Lower lobe of right lung (tissue), 2 donors: ENCODE data around the gene LTBP4. TPM values are rescaled to one million over a fixed set of nuclear protein-coding genes. Genes with fewer than 3 reads are reported as not detected.

Experiments used
- ATAC-seq, 2 donors: fragments of 200-7000 bp; cut with Tn5 transposase; one replicate each; pipeline ENCODE4 v1.9.1; 2020 to 2022; ENCODE audit warnings: mild to moderate bottlenecking in 2 of 2, moderate library complexity in 2 of 2
- DNase-seq: peaks from one replicate; pipeline ENCODE4 v3.0.0-alpha.2; 2020
- H3K27ac ChIP-seq: fragments of 200-600 bp; one replicate; pipeline ENCODE4 v1.8.0; 2022
- H3K27me3 ChIP-seq: fragments of 200-600 bp; one replicate; pipeline ENCODE4 v1.8.0; 2022; ENCODE audit warnings: low read depth
- H3K36me3 ChIP-seq: fragments of 200-600 bp; one replicate; pipeline ENCODE4 v1.8.0; 2022; ENCODE audit warnings: mild to moderate bottlenecking
- H3K4me1 ChIP-seq: fragments of 200-600 bp; one replicate; pipeline ENCODE4 v1.8.0; 2022
- H3K4me3 ChIP-seq: fragments of 200-600 bp; one replicate; pipeline ENCODE4 v1.8.0; 2022; ENCODE audit warnings: mild to moderate bottlenecking
- H3K9me3 ChIP-seq: fragments of 200-600 bp; one replicate; pipeline ENCODE4 v1.8.0; 2022
- intact Hi-C: fragments of 100-400 bp; cut with DNase I; formaldehyde crosslinking; loops from one replicate; pipeline ENCODE4 v1.11.0; 2022
- total RNA-seq: library from RNA; stranded (reverse); fragmentation: NEBNext Ultra II Directional; extraction: Animal tissue kit (Norgen Biotek cat#: 25700); gene quantifications from one replicate; pipeline ENCODE4 v1.2.1, GENCODE V29; 2021
- TF ChIP-seq, protein P1 (sequence below): fragments of 200-600 bp; IDR thresholded peaks from one replicate; pipeline ENCODE4 v1.8.0; 2022; ENCODE audit warnings: antibody characterized with exemption, mild to moderate bottlenecking
- donor health status: DM: no; HTN: yes; CAD: no; lungs with severe emphysema.

Gene LTBP4
- total RNA-seq, 1 donor from 2014 or later, result 316 TPM

DNA sequence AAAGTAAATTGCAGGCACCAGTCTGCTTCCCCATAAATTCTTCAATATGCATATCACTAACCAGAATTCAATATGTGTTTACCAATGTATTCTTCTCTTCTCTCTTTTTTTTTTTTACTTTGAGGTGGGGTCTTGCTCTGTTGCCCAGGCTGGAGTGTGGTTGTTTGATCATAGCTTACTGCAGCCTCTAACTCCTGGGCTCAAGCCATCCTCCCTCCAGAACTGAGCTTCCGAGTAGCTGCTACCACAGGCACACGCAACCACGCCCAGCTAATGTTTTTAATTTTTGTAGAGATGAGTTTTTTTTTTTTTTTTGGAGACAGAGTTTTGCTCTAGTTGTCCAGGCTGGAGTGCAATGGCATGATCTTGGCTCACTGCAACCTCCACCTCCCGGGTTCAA lies 16.8 kb downstream of the LTBP4 start:
- Histone ChIP-seq H3K4me1 (peaks cover 23% of the 10 kb centered on the region), H3K36me3 (peaks cover 43% of the 10 kb centered on the region), H3K4me3 (no peak overlapping the region), H3K27me3 (no peaks in the 10 kb centered on the region), H3K27ac (no peak overlapping the region), H3K9me3 (no peaks in the 10 kb centered on the region)
- TF ChIP-seq, protein P1, sequence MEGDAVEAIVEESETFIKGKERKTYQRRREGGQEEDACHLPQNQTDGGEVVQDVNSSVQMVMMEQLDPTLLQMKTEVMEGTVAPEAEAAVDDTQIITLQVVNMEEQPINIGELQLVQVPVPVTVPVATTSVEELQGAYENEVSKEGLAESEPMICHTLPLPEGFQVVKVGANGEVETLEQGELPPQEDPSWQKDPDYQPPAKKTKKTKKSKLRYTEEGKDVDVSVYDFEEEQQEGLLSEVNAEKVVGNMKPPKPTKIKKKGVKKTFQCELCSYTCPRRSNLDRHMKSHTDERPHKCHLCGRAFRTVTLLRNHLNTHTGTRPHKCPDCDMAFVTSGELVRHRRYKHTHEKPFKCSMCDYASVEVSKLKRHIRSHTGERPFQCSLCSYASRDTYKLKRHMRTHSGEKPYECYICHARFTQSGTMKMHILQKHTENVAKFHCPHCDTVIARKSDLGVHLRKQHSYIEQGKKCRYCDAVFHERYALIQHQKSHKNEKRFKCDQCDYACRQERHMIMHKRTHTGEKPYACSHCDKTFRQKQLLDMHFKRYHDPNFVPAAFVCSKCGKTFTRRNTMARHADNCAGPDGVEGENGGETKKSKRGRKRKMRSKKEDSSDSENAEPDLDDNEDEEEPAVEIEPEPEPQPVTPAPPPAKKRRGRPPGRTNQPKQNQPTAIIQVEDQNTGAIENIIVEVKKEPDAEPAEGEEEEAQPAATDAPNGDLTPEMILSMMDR, result no peak
- intact Hi-C loops, result no loop called here
- no peak for ATAC-seq
- DNase-seq, result no peak

DNA sequence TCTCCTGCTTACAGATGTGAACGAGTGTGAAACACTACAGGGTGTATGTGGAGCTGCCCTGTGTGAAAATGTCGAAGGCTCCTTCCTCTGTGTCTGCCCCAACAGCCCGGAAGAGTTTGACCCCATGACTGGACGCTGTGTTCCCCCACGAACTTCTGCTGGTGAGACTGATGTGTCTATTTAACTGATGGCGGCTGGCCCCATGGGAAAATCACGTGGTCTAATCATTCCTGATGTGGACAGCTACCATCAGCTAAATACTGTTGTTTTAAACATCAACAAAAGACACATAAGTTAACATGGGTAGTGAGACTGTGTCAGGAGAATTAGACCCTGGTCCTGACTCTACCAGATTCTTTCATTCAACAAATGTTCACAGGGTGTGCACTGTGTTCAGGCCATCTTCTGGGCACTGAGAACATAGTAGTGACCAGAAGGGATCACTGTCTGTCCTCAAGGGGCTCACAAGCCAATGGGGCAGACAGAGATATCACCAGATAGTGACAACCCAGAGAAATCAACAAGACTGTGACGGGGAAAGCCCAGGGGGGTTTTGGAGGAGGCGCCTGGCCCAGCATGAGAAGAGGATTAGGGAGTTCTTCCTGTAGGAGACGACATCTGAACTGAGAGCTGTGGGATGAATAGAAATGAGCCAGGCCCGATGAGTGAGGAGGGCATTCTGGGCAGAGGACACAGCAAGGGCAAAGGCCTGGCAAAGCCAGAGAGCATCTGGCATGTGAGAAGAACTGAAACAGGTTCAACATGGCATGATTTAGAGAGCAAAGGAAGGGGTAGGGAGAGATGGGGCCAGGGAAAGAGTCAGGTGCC lies 18.4 kb downstream of the LTBP4 start:
- no peaks in the 10 kb centered on the region for H3K9me3 ChIP-seq
- ATAC-seq (no peak), DNase-seq (no peak)
- TF ChIP-seq, protein P1, result no peak
- no peaks in the 10 kb centered on the region for H3K27me3 ChIP-seq
- intact Hi-C loops, result no loop called here
- peaks cover 10% of the 10 kb centered on the region for H3K4me1 ChIP-seq
- H3K4me3 ChIP-seq, result no peak overlapping the region
- peaks cover 59% of the 10 kb centered on the region for H3K36me3 ChIP-seq
- no peak overlapping the region for H3K27ac ChIP-seq

DNA sequence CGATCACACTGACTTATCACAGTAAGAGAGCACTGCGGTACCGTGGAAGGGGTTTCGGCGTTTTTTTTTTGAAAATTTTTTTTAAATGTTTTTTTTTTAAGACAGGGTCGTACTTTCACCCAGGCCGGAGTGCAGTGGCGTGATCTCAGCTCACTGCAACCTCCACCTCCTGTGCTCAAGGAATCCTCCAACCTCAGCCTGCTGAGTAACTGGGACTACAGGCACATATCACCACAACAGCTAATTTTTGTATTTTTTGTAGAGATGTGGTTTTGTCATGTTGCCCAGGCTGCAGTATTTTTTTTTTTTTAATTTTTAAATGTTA lies 19.0 kb downstream of the LTBP4 start:
- Histone ChIP-seq H3K36me3 (peaks cover 63% of the 10 kb centered on the region), H3K27ac (no peak overlapping the region), H3K27me3 (no peaks in the 10 kb centered on the region), H3K9me3 (no peaks in the 10 kb centered on the region), H3K4me3 (no peak overlapping the region), H3K4me1 (peaks cover 4% of the 10 kb centered on the region)
- no peak for DNase-seq
- TF ChIP-seq, protein P1, result no peak
- intact Hi-C loops, result no loop called here
- no peak for ATAC-seq

DNA sequence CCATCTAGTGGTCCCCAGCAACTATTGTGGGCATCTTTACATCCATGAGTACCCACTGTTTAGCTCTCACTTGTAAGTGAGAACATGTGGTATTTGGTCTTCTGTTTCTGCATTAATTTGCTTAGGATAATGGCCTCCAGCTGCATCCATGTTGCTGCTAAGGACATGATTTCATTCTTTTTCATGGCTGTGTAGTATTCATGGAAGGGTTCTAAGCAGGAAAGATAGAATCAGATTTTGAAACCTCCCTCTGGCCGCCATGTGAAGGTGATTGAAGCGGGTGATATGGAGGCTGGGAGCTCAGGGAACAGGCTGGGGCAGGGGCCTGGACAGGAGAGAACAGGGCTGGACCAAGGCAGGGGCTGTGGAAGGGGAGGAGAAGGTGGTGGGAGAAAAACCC lies 20.1 kb downstream of the LTBP4 start:
- intact Hi-C loops, result no loop called here
- TF ChIP-seq, protein P1, result no peak
- ATAC-seq (no peak), DNase-seq (no peak)
- Histone ChIP-seq H3K27me3 (no peaks in the 10 kb centered on the region), H3K36me3 (peaks cover 73% of the 10 kb centered on the region), H3K27ac (no peak overlapping the region), H3K9me3 (no peaks in the 10 kb centered on the region), H3K4me3 (no peak overlapping the region), H3K4me1 (no peaks in the 10 kb centered on the region)

DNA sequence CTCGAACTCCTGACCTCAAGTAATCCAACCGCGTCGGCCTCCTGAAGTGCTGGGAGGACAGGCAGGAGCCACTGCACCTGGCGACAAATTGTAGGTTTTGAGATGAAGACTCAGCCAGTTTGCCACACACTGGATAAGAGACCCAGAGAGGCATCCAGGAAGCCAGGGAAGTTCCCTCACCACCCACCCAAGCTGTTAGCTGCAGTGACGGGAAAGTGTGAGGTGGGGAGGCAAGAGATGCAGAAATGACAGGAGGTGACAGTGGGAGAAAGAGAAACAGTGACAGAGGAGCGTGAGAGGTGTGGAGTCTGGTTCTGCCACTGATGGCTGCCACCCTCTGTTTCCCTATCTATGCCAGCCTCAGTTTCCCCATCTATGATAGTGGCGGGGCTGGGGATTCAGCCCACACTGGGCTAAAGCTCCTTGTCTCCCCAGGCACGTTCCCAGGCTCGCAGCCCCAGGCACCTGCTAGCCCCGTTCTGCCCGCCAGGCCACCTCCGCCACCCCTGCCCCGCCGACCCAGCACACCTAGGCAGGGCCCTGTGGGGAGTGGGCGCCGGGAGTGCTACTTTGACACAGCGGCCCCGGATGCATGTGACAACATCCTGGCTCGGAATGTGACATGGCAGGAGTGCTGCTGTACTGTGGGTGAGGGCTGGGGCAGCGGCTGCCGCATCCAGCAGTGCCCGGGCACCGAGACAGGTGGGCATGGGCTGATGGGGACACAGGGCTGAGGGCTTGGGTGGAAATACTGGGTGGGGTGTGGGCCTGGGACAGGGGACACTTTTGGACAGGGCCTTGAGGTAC lies 21.0 kb downstream of the LTBP4 start:
- intact Hi-C loops, result no loop called here
- TF ChIP-seq, protein P1, result no peak
- Histone ChIP-seq H3K4me3 (no peak overlapping the region), H3K4me1 (no peaks in the 10 kb centered on the region), H3K9me3 (no peaks in the 10 kb centered on the region), H3K27ac (no peak overlapping the region), H3K27me3 (no peaks in the 10 kb centered on the region), H3K36me3 (peaks cover 82% of the 10 kb centered on the region)
- no peak for ATAC-seq
- DNase-seq, result no peak
